ENCODE measurements around the gene TBL3. TPM values are rescaled to one million over a fixed set of nuclear protein-coding genes. Genes with fewer than 3 reads are reported as not detected.

The TBL3 gene
- polyA plus RNA-seq, 1 donor (not counting 4 experiments of a cell fraction or from before 2014, with no cell fraction given), result 27.8 TPM

DNA sequence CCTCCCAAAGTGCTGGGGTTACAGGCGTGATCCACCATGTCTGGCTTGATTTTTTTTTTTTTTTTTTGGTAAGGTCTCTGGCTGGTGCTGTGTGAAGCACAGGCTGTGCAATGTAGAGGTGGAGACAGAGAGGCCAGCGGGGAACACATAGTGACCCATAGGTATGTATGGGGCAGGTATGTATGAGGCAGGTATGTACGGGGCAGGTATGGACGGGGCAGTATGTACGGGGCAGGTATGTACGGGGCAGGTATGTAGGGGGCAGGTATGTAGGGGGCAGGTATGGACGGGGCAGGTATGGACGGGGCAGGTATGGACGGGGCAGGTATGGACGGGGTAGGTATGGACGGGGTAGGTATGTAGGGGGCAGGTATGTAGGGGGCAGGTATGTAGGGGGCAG lies 22.3 kb upstream of the TBL3 start:
- H3K9me3 ChIP-seq (ENCODE audit: control insufficient read depth, low read depth, low read length), result no peaks in the 10 kb centered on the region
- H3K36me3 ChIP-seq (ENCODE audit: control insufficient read depth in 2 of 2, extremely low read depth in 1 of 2, insufficient read depth in 2 of 2, low read length in 2 of 2), result no peaks in the 10 kb centered on the region
- no peak for FAIRE-seq
- no peaks in the 10 kb centered on the region for H3K27me3 ChIP-seq (ENCODE audit: control insufficient read depth, extremely low read depth, insufficient read depth, low read length)
- H3K4me1 ChIP-seq (ENCODE audit: control insufficient read depth, extremely low read depth, insufficient read depth, low read length), result peaks cover 23% of the 10 kb centered on the region
- dilution Hi-C loops (cut with MboI; ENCODE audit: extremely low pct_ligation_motif_present, low sequenced_read_pairs), result no loop called here
- H3K9me1 ChIP-seq (ENCODE audit: control insufficient read depth, extremely low read depth, insufficient read depth, low read length), result no peaks in the 10 kb centered on the region
- H3K27ac ChIP-seq (ENCODE audit: control insufficient read depth, insufficient read depth, low read length), result no peak overlapping the region
- H3K79me2 ChIP-seq (ENCODE audit: control insufficient read depth, insufficient read depth, low read length), result no peaks in the 10 kb centered on the region
- no peak overlapping the region for H3K4me3 ChIP-seq (ENCODE audit: control insufficient read depth in 2 of 3, extremely low read depth in 1 of 3, insufficient read depth in 2 of 3, low read depth in 1 of 3, low read length in 3 of 3)
- no peaks in the 10 kb centered on the region for H4K20me1 ChIP-seq (ENCODE audit: control insufficient read depth, extremely low read depth, insufficient read depth, low read length)
- H3K9ac ChIP-seq (ENCODE audit: control insufficient read depth, extremely low read depth, insufficient read depth, low read length), result no peak overlapping the region
- no peak overlapping the region for H3K4me2 ChIP-seq (ENCODE audit: control insufficient read depth, extremely low read depth, insufficient read depth, low read depth, low read length)
- no peak for TF ChIP-seq EZH2 (IDR thresholded peaks at IDR 0.05; ENCODE audit: low read length)
- TF ChIP-seq, protein P1, sequence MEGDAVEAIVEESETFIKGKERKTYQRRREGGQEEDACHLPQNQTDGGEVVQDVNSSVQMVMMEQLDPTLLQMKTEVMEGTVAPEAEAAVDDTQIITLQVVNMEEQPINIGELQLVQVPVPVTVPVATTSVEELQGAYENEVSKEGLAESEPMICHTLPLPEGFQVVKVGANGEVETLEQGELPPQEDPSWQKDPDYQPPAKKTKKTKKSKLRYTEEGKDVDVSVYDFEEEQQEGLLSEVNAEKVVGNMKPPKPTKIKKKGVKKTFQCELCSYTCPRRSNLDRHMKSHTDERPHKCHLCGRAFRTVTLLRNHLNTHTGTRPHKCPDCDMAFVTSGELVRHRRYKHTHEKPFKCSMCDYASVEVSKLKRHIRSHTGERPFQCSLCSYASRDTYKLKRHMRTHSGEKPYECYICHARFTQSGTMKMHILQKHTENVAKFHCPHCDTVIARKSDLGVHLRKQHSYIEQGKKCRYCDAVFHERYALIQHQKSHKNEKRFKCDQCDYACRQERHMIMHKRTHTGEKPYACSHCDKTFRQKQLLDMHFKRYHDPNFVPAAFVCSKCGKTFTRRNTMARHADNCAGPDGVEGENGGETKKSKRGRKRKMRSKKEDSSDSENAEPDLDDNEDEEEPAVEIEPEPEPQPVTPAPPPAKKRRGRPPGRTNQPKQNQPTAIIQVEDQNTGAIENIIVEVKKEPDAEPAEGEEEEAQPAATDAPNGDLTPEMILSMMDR (optimal IDR thresholded peaks at IDR 0.05 in 1 of 3, IDR thresholded peaks at IDR 0.05 in 1 of 3, conservative IDR thresholded peaks at IDR 0.05 in 1 of 3; ENCODE audit: extremely low read depth in 1 of 3, insufficient read depth in 2 of 3, low read length in 3 of 3), result no peak
- H2AFZ ChIP-seq (ENCODE audit: control insufficient read depth, low read length), result no peak overlapping the region
- peak; percentile 99 for DNase-seq (ENCODE audit: low read depth, low spot score)

- Histone ChIP-seq H3K27me3 (ENCODE audit: control insufficient read depth, extremely low read depth, insufficient read depth, low read length) (no peaks in the 10 kb centered on the region), H3K4me1 (ENCODE audit: control insufficient read depth, extremely low read depth, insufficient read depth, low read length) (peaks cover 23% of the 10 kb centered on the region), H3K9me1 (ENCODE audit: control insufficient read depth, extremely low read depth, insufficient read depth, low read length) (no peaks in the 10 kb centered on the region), H3K9me3 (ENCODE audit: control insufficient read depth, low read depth, low read length) (no peaks in the 10 kb centered on the region), H3K27ac (ENCODE audit: control insufficient read depth, insufficient read depth, low read length) (peak overlapping the region; percentile 56), H3K9ac (ENCODE audit: control insufficient read depth, extremely low read depth, insufficient read depth, low read length) (peak overlapping the region; percentile 18), H3K4me3 (ENCODE audit: control insufficient read depth in 2 of 3, extremely low read depth in 1 of 3, insufficient read depth in 2 of 3, low read depth in 1 of 3, low read length in 3 of 3) (no peak overlapping the region), H2AFZ (ENCODE audit: control insufficient read depth, low read length) (peak overlapping the region; percentile 52), H3K4me2 (ENCODE audit: control insufficient read depth, extremely low read depth, insufficient read depth, low read depth, low read length) (peak overlapping the region; percentile 20), H3K36me3 (ENCODE audit: control insufficient read depth in 2 of 2, extremely low read depth in 1 of 2, insufficient read depth in 2 of 2, low read length in 2 of 2) (no peaks in the 10 kb centered on the region), H3K79me2 (ENCODE audit: control insufficient read depth, insufficient read depth, low read length) (no peaks in the 10 kb centered on the region), H4K20me1 (ENCODE audit: control insufficient read depth, extremely low read depth, insufficient read depth, low read length) (no peaks in the 10 kb centered on the region)
- dilution Hi-C loops (cut with MboI; ENCODE audit: extremely low pct_ligation_motif_present, low sequenced_read_pairs), result no loop called here
- FAIRE-seq (peak; percentile 88), DNase-seq (ENCODE audit: low read depth, low spot score) (peak; percentile 100)
- TF ChIP-seq, protein P1 (optimal IDR thresholded peaks at IDR 0.05 in 1 of 3, IDR thresholded peaks at IDR 0.05 in 1 of 3, conservative IDR thresholded peaks at IDR 0.05 in 1 of 3; ENCODE audit: extremely low read depth in 1 of 3, insufficient read depth in 2 of 3, low read length in 3 of 3), result peak in 2 of 3 experiments; percentile 46 to 56
- TF ChIP-seq EZH2 (IDR thresholded peaks at IDR 0.05; ENCODE audit: low read length), result no peak
Observed at GRCh38 chr16:1950047-1950446, 21.8 kb upstream of the TBL3 start.

Data from keratinocyte (primary cell).